T-cell (primary cell): ENCODE results near the gene ST3GAL2. TPM values are rescaled to one million over a fixed set of nuclear protein-coding genes. Genes with fewer than 3 reads are reported as not detected.

Source experiments
- ATAC-seq, 4 experiments: fragments of 200-7000 bp in 3 of 4; fragments of 150-1000 bp in 1 of 4; cut with Tn5 transposase; replicated peaks in 1 of 4; 1 replicate in 3 of 4; 2 replicates in 1 of 4; pipeline ENCODE4 v1.10.0; 2021; ENCODE audit warnings: moderate library complexity in 3 of 4, mild to moderate bottlenecking in 2 of 4, moderate number of reproducible peaks in 1 of 4
- CTCF ChIA-PET, 2 donors: fragments of 300-600 bp; sonication (Branson Sonifier 250); formaldehyde crosslinking; loops; one replicate each; lab custom pipeline; 2022; ENCODE audit warnings: antibody characterized with exemption in 2 of 2; lab: Charles Lee
- POLR2A ChIA-PET, 2 donors: fragments of 300-600 bp; sonication (Branson Sonifier 250); formaldehyde crosslinking; loops; one replicate each; lab custom pipeline; 2022; ENCODE audit warnings: antibody characterized with exemption in 2 of 2; lab: Charles Lee
- DNase-seq, 35 experiments: peaks; one replicate each; pipeline versions ENCODE4 v3.0.0 to v3.0.0-alpha.2; 2013 to 2023
- H3K27ac ChIP-seq: one replicate; pipeline ENCODE4 v1.5.1; 2013; ENCODE audit warnings: low read length
- H3K27me3 ChIP-seq, 2 experiments: replicated peaks in 1 of 2; 1 replicate in 1 of 2; 2 replicates in 1 of 2; pipeline versions ENCODE4 v1.6.1 to v1.7.0; 2013; ENCODE audit warnings: low read length in 1 of 2, mixed read lengths in 1 of 2; ENCODE audit not compliant: control insufficient read depth in 2 of 2, insufficient read depth in 2 of 2; ENCODE audit errors: extremely low read depth in 1 of 2
- H3K36me3 ChIP-seq, 2 donors: 1 replicate in 1 of 2; 2 replicates in 1 of 2; pipeline versions ENCODE4 v1.6.1 to v1.7.0; 2013; ENCODE audit warnings: low read length in 1 of 2; ENCODE audit not compliant: control insufficient read depth in 2 of 2, insufficient read depth in 1 of 2; ENCODE audit errors: extremely low read depth in 1 of 2
- H3K4me1 ChIP-seq, 2 experiments: 1 replicate in 1 of 2; 2 replicates in 1 of 2; pipeline versions ENCODE4 v1.6.1 to v1.7.0; 2013; ENCODE audit warnings: low read length in 2 of 2, mixed read lengths in 1 of 2; ENCODE audit not compliant: insufficient read depth in 2 of 2, control insufficient read depth in 1 of 2; ENCODE audit errors: extremely low read depth in 1 of 2
- H3K4me3 ChIP-seq, 2 donors: 1 replicate in 1 of 2; 2 replicates in 1 of 2; pipeline versions ENCODE4 v1.5.1 to v1.7.0; 2013; ENCODE audit warnings: mild to moderate bottlenecking in 2 of 2, low read length in 1 of 2, moderate library complexity in 1 of 2; ENCODE audit not compliant: control insufficient read depth in 1 of 2; ENCODE audit errors: extremely low read depth in 1 of 2
- H3K9me3 ChIP-seq: 2 replicates; pipeline ENCODE4 v1.7.0; 2013
- H3K27ac Mint-ChIP-seq, 2 donors: one replicate each; pipeline ENCODE4 v1.8.0; 2020 to 2021; ENCODE audit warnings: mild to moderate bottlenecking in 2 of 2, mixed read lengths in 2 of 2
- H3K27me3 Mint-ChIP-seq, 2 donors: one replicate each; pipeline ENCODE4 v1.8.0; 2021 to 2022; ENCODE audit warnings: mixed read lengths in 2 of 2
- H3K36me3 Mint-ChIP-seq: one replicate; pipeline ENCODE4 v1.8.0; 2021; ENCODE audit warnings: mixed read lengths
- H3K4me1 Mint-ChIP-seq, 3 donors: one replicate each; pipeline ENCODE4 v1.8.0; 2020 to 2022; ENCODE audit warnings: mixed read lengths in 3 of 3, mild to moderate bottlenecking in 1 of 3
- H3K4me3 Mint-ChIP-seq, 3 donors: one replicate each; pipeline ENCODE4 v1.8.0; 2020 to 2022; ENCODE audit warnings: mild to moderate bottlenecking in 3 of 3, mixed read lengths in 3 of 3, moderate library complexity in 3 of 3
- H3K9me3 Mint-ChIP-seq, 3 donors: one replicate each; pipeline ENCODE4 v1.8.0; 2020 to 2022; ENCODE audit warnings: mixed read lengths in 3 of 3
- WGBS: methylation state at CpG from one replicate; pipeline ENCODE4 v1.1.5; 2013; ENCODE audit warnings: missing lambda C conversion rate; ENCODE audit not compliant: insufficient coverage; 5-methylcytosine and 5-hydroxymethylcytosine counted together
- total RNA-seq, 35 experiments: library from RNA in 6 of 35; stranded (reverse) in 6 of 35; fragments of 120-200 nt in 1 of 35; gene quantifications; one replicate each; pipeline versions ENCODE4 v1.2.1 to v1.2.4 and lab custom pipeline; 2013 to 2026

ST3GAL2 gene
- total RNA-seq, 5 donors from 2014 or later (not counting 1 experiment from before 2014, with no cell fraction given) = 18.9 to 35.1 (median 30.2) TPM

DNA sequence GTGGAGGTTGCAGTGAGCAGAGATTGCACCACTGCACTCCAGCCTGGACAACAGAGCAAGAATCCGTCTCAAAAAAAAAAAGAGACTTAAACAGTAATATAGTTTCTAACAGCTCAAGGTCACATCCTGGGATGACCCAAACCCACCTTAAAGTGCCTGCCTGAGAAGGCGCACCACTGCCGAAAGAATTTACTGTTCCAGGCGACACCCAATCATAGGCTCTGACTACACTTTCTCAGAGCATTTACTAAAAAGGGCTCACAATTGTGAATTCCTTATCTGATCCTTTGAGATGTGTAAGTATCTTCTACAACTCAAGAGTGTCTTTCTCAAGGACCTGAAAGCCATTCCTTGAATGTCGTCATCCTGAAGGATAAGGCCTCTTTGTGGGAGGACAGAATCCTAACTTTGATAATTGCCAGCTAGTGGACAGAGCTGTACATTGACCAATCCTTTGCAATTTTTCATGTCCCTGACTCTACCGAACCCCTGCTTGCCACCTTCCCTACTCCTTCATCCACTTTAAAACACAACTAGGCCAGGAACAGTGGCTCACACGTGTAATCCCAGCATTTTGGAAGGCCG lies 2.6 kb upstream of the ST3GAL2 start:
- Mint-ChIP-seq H3K4me3 (peak overlapping the region in 2 of 3 donors; percentile 25 to 31), H3K4me1 (peaks cover 19 to 31% (median 23%) of the 10 kb centered on the region in 3 donors), H3K36me3 (no peaks in the 10 kb centered on the region), H3K9me3 (no peaks in the 10 kb centered on the region), H3K27ac (no peak overlapping the region), H3K27me3 (no peaks in the 10 kb centered on the region)
- ChIA-PET CTCF (interaction anchor here in 1 of 2 donors (0.5 kb wide), 1 partner anchor 77 kb away, joined by 8 read pairs; no protein-coding TSS in a partner anchor), POLR2A (no interaction called here)
- Histone ChIP-seq H3K27ac (no peak overlapping the region), H3K4me3 (no peak overlapping the region), H3K9me3 (no peaks in the 10 kb centered on the region), H3K36me3 (no peaks in the 10 kb centered on the region), H3K27me3 (no peaks in the 10 kb centered on the region), H3K4me1 (peaks cover 7 to 26% of the 10 kb centered on the region in 2 experiments)
- 93% methylated on average over 2 of the region's 8 CpGs for WGBS
- DNase-seq (no peak), ATAC-seq (no peak)

DNA sequence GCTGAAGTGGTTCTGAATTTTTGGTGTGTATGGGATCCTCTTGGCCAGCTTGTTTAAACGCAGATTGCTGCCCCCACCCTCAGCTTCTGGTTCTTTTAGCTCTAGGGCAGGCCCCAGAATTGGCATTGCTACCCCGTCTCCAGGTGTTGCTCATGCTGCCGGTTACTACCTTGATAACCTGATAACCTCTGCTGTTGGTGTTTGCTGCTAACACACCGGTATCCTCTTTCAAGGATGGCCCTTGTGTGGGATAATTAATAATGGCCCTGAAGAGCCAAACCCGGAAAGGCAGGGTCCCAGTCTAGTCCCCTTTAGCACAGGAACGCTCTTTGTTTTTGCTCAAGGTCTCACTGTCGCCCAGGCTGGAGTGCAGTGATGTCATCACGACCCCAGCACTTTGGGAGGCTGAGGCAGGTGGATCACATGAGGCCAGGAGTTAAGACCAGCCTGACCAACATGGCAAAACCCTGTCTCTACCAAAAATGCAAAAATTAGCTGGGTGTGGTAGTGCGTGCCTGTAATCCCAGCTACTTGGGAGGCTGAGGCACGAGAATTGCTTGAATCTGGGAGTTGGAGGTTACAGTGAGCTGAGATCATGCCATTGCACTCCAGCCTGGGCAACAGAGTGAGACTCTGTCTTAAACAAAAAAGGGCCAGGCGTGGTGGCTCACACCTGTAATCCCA lies 1.3 kb upstream of the ST3GAL2 start:
- no peaks in the 10 kb centered on the region for H3K27me3 ChIP-seq
- ATAC-seq (no peak), DNase-seq (no peak)
- ChIA-PET CTCF (interaction anchor here in 1 of 2 donors (1.2 kb wide), 1 partner anchor 59 kb away, joined by 4 read pairs; no protein-coding TSS in a partner anchor), POLR2A (interaction anchor here in 1 of 2 donors (0.6 kb wide), 1 partner anchor 41 kb away, joined by 3 read pairs; no protein-coding TSS in a partner anchor)
- H3K4me1 Mint-ChIP-seq = peaks cover 27 to 36% (median 29%) of the 10 kb centered on the region in 3 donors
- peaks cover 0 to under 1% of the 10 kb centered on the region in 2 donors for H3K36me3 ChIP-seq
- no peaks in the 10 kb centered on the region for H3K9me3 Mint-ChIP-seq
- H3K4me3 ChIP-seq = no peak overlapping the region
- no peaks in the 10 kb centered on the region for H3K9me3 ChIP-seq
- no peaks in the 10 kb centered on the region for H3K36me3 Mint-ChIP-seq
- H3K4me3 Mint-ChIP-seq = peak overlapping the region; percentile 92 to 96 (median 92)
- H3K27ac Mint-ChIP-seq = peak overlapping the region in 1 of 2 donors; percentile 95
- no peak overlapping the region for H3K27ac ChIP-seq
- peaks cover 7 to 27% of the 10 kb centered on the region in 2 experiments for H3K4me1 ChIP-seq
- WGBS = 90% methylated on average over 8 of the region's 11 CpGs
- no peaks in the 10 kb centered on the region for H3K27me3 Mint-ChIP-seq

DNA sequence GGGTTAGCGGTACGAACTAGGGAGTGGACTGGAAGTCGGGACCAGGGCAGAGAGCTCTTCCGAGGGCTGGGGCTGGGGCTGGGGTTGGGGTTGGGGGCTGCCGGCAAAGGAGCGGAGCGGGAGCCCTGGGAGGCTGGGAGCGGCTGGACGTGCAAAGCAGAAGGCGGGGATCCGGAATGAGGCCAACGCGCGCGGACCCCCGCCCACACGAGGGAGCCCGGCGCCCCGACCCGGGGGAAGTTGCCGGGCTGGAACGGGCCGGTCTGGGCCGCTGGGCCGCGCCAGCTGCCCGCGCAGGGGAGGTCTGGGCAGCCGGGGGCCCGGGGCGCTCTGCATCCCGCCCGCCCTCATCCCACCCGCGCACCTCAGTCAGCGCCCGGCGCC lies 323 bp downstream of the ST3GAL2 start:
- H3K4me1 Mint-ChIP-seq = peaks cover 35 to 46% (median 44%) of the 10 kb centered on the region in 3 donors
- Histone ChIP-seq H3K9me3 (no peaks in the 10 kb centered on the region), H3K27ac (peak overlapping the region; percentile 38), H3K36me3 (peaks cover 0 to 8% of the 10 kb centered on the region in 2 donors), H3K4me3 (peak overlapping the region; percentile 77 to 86), H3K4me1 (peaks cover 7 to 40% of the 10 kb centered on the region in 2 experiments), H3K27me3 (no peaks in the 10 kb centered on the region)
- H3K27ac Mint-ChIP-seq = peak overlapping the region in 1 of 2 donors; percentile 90
- no peaks in the 10 kb centered on the region for H3K27me3 Mint-ChIP-seq
- ATAC-seq (peak in 1 of 4 experiments; percentile 0), DNase-seq (peak in 2 of 35 experiments; percentile 7 to 9)
- H3K36me3 Mint-ChIP-seq = peaks cover 8% of the 10 kb centered on the region
- H3K9me3 Mint-ChIP-seq = no peaks in the 10 kb centered on the region
- ChIA-PET POLR2A (interaction anchor here in 1 of 2 donors (0.9 to 1.1 kb wide), 2 partner anchors 58 to 92 kb away, joined by 3 to 5 read pairs; partner anchors contain the start of gene DDX19A), CTCF (interaction anchor here in 1 of 2 donors (0.5 to 1.2 kb wide), 2 partner anchors 57 to 314 kb away, joined by 3 to 4 read pairs; no protein-coding TSS in a partner anchor)
- under 1% methylated on average over 33 of the region's 39 CpGs for WGBS
- H3K4me3 Mint-ChIP-seq = peak overlapping the region; percentile 91 to 96 (median 93)

DNA sequence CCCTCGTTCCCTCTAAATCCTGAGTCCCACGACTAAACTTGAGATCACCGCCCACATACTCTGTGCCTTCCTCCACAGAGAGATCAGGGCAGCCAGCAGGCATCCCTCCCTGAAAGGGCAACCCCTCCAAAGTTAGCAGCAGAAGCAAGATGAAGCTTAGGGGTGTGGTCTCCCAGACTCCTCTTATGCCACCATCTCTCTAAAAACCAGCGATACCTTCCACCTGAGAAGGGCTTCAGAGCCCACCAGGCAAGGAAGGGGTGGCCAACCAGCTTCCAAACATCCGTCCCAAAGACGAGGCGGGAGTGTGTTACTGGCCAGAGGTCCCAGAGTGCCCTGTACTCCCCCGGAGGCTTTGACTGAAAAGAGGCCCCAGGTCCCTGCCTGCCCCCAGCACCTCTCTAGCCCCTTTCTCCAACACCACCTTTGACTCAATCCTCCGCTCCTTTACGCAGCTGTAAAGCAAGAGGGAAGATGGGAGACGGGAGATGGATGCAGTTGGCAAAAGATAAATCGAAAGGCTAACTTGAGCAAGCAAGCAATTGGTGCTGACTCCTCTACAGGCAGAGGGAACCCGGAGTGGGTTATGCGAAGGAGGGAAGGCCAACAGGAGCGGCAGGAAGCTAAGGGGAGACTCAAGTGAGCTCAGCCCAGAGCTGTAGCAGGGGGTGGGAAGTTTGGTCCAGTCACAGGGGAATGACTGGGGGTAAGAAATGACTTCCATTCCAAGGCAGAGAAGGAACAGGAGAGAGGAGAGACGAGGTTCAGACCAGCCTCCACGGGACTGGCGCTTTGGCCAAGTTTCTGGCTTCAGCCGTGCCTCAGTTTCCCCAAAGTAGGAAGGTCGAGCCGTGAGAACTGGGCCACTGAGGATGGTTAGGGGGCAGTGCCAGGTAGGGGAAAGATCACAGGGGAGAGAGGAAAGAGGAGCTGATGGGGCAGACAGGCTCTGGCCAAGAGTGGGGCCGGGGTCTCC lies 1.0 kb downstream of the ST3GAL2 start:
- Histone ChIP-seq H3K27me3 (no peaks in the 10 kb centered on the region), H3K27ac (peak overlapping the region; percentile 38), H3K4me1 (peaks cover 10 to 47% of the 10 kb centered on the region in 2 experiments), H3K4me3 (peak overlapping the region; percentile 77 to 86), H3K9me3 (no peaks in the 10 kb centered on the region), H3K36me3 (peaks cover 0 to 8% of the 10 kb centered on the region in 2 donors)
- ATAC-seq (no peak), DNase-seq (peak in 4 of 35 experiments; percentile 7 to 35 (median 9))
- Mint-ChIP-seq H3K27ac (peak overlapping the region; percentile 87 to 90), H3K4me3 (peak overlapping the region; percentile 91 to 96 (median 93)), H3K36me3 (peaks cover 8% of the 10 kb centered on the region), H3K9me3 (no peaks in the 10 kb centered on the region), H3K4me1 (peaks cover 42 to 53% (median 51%) of the 10 kb centered on the region in 3 donors), H3K27me3 (no peaks in the 10 kb centered on the region)
- ChIA-PET CTCF (interaction anchor here in 1 of 2 donors (0.5 kb wide), 1 partner anchor 313 kb away, joined by 3 read pairs; no protein-coding TSS in a partner anchor), POLR2A (interaction anchor here in 1 of 2 donors (0.9 to 1.1 kb wide), 2 partner anchors 58 to 91 kb away, joined by 3 to 5 read pairs; partner anchors contain the start of gene DDX19A)
- 19% methylated on average over 13 of the region's 22 CpGs for WGBS

DNA sequence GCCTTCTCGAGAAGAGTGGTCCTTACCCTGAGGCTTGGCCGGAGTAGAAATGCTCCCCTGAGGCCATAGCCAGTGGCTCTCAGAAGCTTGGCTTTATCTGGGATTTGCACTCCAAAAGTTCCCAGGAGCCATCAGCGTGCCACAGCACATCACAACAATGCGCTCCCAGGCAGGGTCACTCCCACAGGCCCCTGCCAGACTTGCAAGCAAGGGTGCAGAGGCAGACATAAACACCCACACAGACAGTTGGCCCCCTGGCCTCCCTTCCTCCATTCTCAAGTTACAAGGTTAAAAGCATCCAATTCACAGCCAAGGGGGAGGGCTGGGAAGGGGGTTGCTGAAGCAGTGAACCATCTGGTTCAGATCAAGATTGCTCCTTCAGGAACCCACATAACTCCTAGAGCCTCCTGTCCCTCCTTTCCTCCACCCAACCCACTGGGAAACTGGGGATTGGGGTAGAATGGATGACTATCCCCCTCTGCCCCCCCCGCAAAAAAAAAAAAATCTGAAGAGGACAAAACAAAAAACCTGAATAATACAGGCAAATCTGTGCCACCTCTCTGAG lies 1.8 kb downstream of the ST3GAL2 start:
- ChIA-PET CTCF (no interaction called here), POLR2A (no interaction called here)
- H3K4me1 ChIP-seq = peaks cover 18 to 54% of the 10 kb centered on the region in 2 experiments
- no peaks in the 10 kb centered on the region for H3K27me3 ChIP-seq
- no peaks in the 10 kb centered on the region for H3K9me3 Mint-ChIP-seq
- H3K27ac Mint-ChIP-seq = peak overlapping the region; percentile 87 to 90
- H3K4me3 ChIP-seq = peak overlapping the region; percentile 77 to 86
- no peaks in the 10 kb centered on the region for H3K27me3 Mint-ChIP-seq
- H3K4me1 Mint-ChIP-seq = peaks cover 49 to 60% (median 59%) of the 10 kb centered on the region in 3 donors
- H3K36me3 Mint-ChIP-seq = peaks cover 8% of the 10 kb centered on the region
- no peak overlapping the region for H3K27ac ChIP-seq
- H3K4me3 Mint-ChIP-seq = peak overlapping the region; percentile 91 to 96 (median 93)
- H3K9me3 ChIP-seq = no peaks in the 10 kb centered on the region
- ATAC-seq (no peak), DNase-seq (no peak)
- WGBS = 97% methylated on average over 4 of the region's 5 CpGs
- H3K36me3 ChIP-seq = peaks cover 0 to 8% of the 10 kb centered on the region in 2 donors
